Heart left ventricle (tissue), 13 donors: ENCODE measurements around the gene MANBA.

Source experiments
- POLR2A ChIP-seq, 2 donors: fragments of 450-650 bp; IDR thresholded peaks; one replicate each; pipeline ENCODE4 v1.6.1; 2017; ENCODE audit warnings: antibody characterized with exemption in 2 of 2, mild to moderate bottlenecking in 2 of 2, moderate library complexity in 2 of 2
- TF ChIP-seq, protein P1 (sequence below), 12 donors: fragments of 200-600 bp; sonication (generic) in 4 of 12; IDR thresholded peaks; one replicate each; pipeline versions ENCODE4 v1.5.0 to v1.8.0; 2018 to 2022; ENCODE audit warnings: antibody characterized with exemption in 12 of 12, mild to moderate bottlenecking in 5 of 12
- donor health status: ischemic (EF 13 %, LVEDD 7.1; RV severe dilation, severe dysfunction).
- donor health status: DM: no; HTN: yes; CAD: no.
- donor health status: DM: no; HTN: no; CAD: no.
- donor health status: ischemic (EF 25% LVEDD 6.9; RV normal size, moderate dysfunction).
- donor health status: ischemic (EF 25% LVEDD 5.7; RV mildly dilated, moderate dysfunction).
- donor health status: ischemic (EF 35%, LVEDD 5.7; RV mildly dilated, moderate dysfunction).
- donor health status: nonischemic (EF 11% LVEDD 7.7; RV severe dilation, severe dysfunction).
- donor health status: DM: yes; HTN: yes; CAD: no.
- donor health status: PGD.
- donor health status: ischemic (EF 29% LVEDD 5.4; RV normal size, mild dysfunction).
- donor health status: nonischemic (EF 23%, LVEDD 6.1; RV moderate dilation, normal function).

DNA sequence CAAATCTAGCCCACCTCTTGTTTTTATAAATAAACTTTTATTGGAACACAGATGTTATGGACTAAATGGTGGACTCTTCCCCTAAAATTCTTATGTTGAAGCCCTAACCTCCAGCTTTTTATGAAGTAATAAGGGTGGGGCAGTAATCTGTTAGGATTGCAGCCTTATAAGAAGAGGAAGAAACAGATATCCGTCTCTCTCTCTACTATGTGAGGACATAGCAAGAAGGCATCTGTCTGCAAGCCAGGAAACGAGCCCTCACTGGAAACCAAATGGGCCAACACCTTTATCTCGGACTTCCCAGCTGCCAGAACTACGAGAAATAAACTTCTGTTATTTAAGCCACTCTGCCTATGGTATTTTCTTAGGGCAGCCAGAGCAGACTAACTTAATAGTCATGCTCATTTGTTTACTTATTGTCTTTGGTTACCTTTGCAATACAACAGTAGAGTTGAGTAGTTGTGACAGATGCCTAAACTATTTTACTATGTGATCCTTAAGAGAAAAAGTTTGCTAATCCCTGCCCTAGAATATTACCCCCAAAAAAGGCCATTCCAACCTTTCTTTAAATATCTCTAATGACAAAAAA lies 67.4 kb downstream of the MANBA start:
- TF ChIP-seq, protein P1, sequence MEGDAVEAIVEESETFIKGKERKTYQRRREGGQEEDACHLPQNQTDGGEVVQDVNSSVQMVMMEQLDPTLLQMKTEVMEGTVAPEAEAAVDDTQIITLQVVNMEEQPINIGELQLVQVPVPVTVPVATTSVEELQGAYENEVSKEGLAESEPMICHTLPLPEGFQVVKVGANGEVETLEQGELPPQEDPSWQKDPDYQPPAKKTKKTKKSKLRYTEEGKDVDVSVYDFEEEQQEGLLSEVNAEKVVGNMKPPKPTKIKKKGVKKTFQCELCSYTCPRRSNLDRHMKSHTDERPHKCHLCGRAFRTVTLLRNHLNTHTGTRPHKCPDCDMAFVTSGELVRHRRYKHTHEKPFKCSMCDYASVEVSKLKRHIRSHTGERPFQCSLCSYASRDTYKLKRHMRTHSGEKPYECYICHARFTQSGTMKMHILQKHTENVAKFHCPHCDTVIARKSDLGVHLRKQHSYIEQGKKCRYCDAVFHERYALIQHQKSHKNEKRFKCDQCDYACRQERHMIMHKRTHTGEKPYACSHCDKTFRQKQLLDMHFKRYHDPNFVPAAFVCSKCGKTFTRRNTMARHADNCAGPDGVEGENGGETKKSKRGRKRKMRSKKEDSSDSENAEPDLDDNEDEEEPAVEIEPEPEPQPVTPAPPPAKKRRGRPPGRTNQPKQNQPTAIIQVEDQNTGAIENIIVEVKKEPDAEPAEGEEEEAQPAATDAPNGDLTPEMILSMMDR (IDR thresholded peaks at IDR 0.05) = no peak
- TF ChIP-seq POLR2A (IDR thresholded peaks at IDR 0.05) = no peak
